Sigmoid colon (tissue), 7 donors: ENCODE data around the gene IFI44. TPM values are rescaled to one million over a fixed set of nuclear protein-coding genes. Genes with fewer than 3 reads are reported as not detected.

Source experiments
- DNase-seq: peaks from one replicate; pipeline ENCODE4 v3.0.0-alpha.2; 2019
- H3K27ac ChIP-seq, 4 donors: fragments of 200-600 bp; sonication (generic); one replicate each; pipeline ENCODE4 v1.5.1; 2016 to 2019; ENCODE audit warnings: mild to moderate bottlenecking in 1 of 4
- H3K27me3 ChIP-seq, 3 donors: fragments of 200-600 bp; sonication (generic); one replicate each; pipeline ENCODE4 v1.5.1; 2019; ENCODE audit warnings: mild to moderate bottlenecking in 1 of 3
- H3K36me3 ChIP-seq, 4 donors: fragments of 200-600 bp; sonication (generic); one replicate each; pipeline ENCODE4 v1.5.1; 2016 to 2019
- H3K4me1 ChIP-seq, 4 donors: fragments of 200-600 bp; sonication (generic); one replicate each; pipeline ENCODE4 v1.5.1; 2017 to 2019
- H3K4me3 ChIP-seq, 4 donors: fragments of 200-600 bp; sonication (generic); one replicate each; pipeline ENCODE4 v1.5.1; 2017 to 2019; ENCODE audit warnings: mild to moderate bottlenecking in 2 of 4, moderate library complexity in 1 of 4
- H3K9me3 ChIP-seq, 4 donors: fragments of 200-600 bp in 3 of 4; sonication (generic) in 3 of 4; one replicate each; pipeline versions ENCODE4 v1.5.1 to v1.6.1; 2013 to 2019
- CTCF ChIP-seq, 4 experiments: fragments of 450-650 bp in 3 of 4; fragments of 200-600 bp in 1 of 4; IDR thresholded peaks; one replicate each; pipeline ENCODE4 v1.5.1; 2016 to 2019; ENCODE audit warnings: antibody characterized with exemption in 4 of 4, mild to moderate bottlenecking in 3 of 4, moderate library complexity in 2 of 4
- EP300 ChIP-seq, 4 donors: sonication (generic); formaldehyde crosslinking; IDR thresholded peaks; one replicate each; pipeline ENCODE4 v1.6.1; 2017; ENCODE audit warnings: antibody characterized with exemption in 4 of 4
- POLR2A ChIP-seq, 2 donors: fragments of 450-650 bp; IDR thresholded peaks; one replicate each; pipeline ENCODE4 v1.6.1; 2016; ENCODE audit warnings: antibody characterized with exemption in 2 of 2, mild to moderate bottlenecking in 2 of 2, moderate library complexity in 2 of 2
- POLR2AphosphoS5 ChIP-seq, 4 donors: sonication (generic); formaldehyde crosslinking; IDR thresholded peaks; one replicate each; pipeline ENCODE4 v1.6.1; 2017; ENCODE audit warnings: antibody characterized with exemption in 4 of 4
- WGBS, 2 donors: extraction: QIAGEN DNeasy Blood & Tissue Kit; methylation state at CpG; one replicate each; pipeline ENCODE4 v1.1.7; 2013; 5-methylcytosine and 5-hydroxymethylcytosine counted together
- intact Hi-C: fragments of 100-400 bp; cut with DNase I; formaldehyde crosslinking; loops from one replicate; pipeline ENCODE4 v1.15.1; 2023
- polyA plus RNA-seq, 3 donors: library from polyadenylated mRNA; stranded (reverse); fragments of 200-250 nt; gene quantifications; one replicate each; pipeline ENCODE4 v1.2.3, GENCODE V29; 2013
- total RNA-seq, 4 donors: library from RNA; depleted of rRNA; stranded (reverse); fragments of >200 nt; gene quantifications; one replicate each; pipeline ENCODE4 v1.1.0, GENCODE V29; 2016
- donor health status: healthy with polysubstance abuse.
- donor health status: Bipolar disorder and iron deficiency.
- donor health status: healthy.

Gene IFI44
- total and polyA plus RNA-seq, 7 donors, result 3.9 to 29.5 (median 17.5) TPM

- no peak for DNase-seq
- Histone ChIP-seq H3K27me3 (no peaks in the 10 kb centered on the region), H3K9me3 (no peaks in the 10 kb centered on the region), H3K36me3 (no peaks in the 10 kb centered on the region), H3K4me3 (no peak overlapping the region), H3K4me1 (no peaks in the 10 kb centered on the region), H3K27ac (no peak overlapping the region)
- intact Hi-C loops, result no loop called here
- 91 to 92% methylated on average over 4 of the region's 4 CpGs for WGBS, 2 donors
- TF ChIP-seq CTCF (IDR thresholded peaks at IDR 0.05) (no peak), POLR2A (IDR thresholded peaks at IDR 0.05) (no peak), POLR2AphosphoS5 (IDR thresholded peaks at IDR 0.05) (no peak), EP300 (IDR thresholded peaks at IDR 0.05) (no peak)
Observed at GRCh38 chr1:78641558-78641957, 8.1 kb upstream of the IFI44 start.

DNA sequence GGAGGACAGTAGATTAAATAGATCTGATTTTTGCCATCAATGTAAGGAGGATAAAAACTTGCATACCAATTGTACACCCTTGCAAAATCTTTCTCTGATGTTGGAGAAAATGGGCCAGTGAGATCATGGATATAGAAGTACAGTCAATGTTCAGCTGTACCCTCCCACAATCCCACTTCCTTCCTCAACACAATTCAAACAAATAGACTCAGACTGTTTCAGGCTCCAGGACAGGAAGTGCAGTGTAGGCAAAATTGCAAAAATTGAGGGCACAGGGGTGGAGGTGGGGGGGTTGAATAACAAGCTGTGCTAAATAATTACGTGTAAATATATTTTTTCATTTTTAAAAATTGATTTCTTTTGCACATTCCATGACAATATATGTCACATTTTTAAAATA, 3.9 kb upstream of the IFI44 start:
- Histone ChIP-seq H3K36me3 (no peaks in the 10 kb centered on the region), H3K27me3 (no peaks in the 10 kb centered on the region), H3K4me3 (no peak overlapping the region), H3K9me3 (no peaks in the 10 kb centered on the region), H3K27ac (no peak overlapping the region), H3K4me1 (peaks cover 0 to 11% (median 2%) of the 10 kb centered on the region in 4 donors)
- TF ChIP-seq POLR2A (IDR thresholded peaks at IDR 0.05), result no peak
- TF ChIP-seq EP300 (IDR thresholded peaks at IDR 0.05), result no peak
- no peak for TF ChIP-seq POLR2AphosphoS5 (IDR thresholded peaks at IDR 0.05)
- no peak for TF ChIP-seq CTCF (IDR thresholded peaks at IDR 0.05)
- WGBS, 2 donors, result 34 to 82% methylated on average over 1 of the region's 1 CpG
- intact Hi-C loops, result no loop called here
- no peak for DNase-seq

GRCh38 chr1:78647238-78647637, 2.4 kb upstream of the IFI44 start:
- H3K27me3 ChIP-seq, result no peaks in the 10 kb centered on the region
- no peak overlapping the region for H3K4me3 ChIP-seq
- no peak for DNase-seq
- TF ChIP-seq POLR2A (IDR thresholded peaks at IDR 0.05), result no peak
- no peak for TF ChIP-seq POLR2AphosphoS5 (IDR thresholded peaks at IDR 0.05)
- no peak for TF ChIP-seq CTCF (IDR thresholded peaks at IDR 0.05)
- no peak for TF ChIP-seq EP300 (IDR thresholded peaks at IDR 0.05)
- intact Hi-C loops, result no loop called here
- 92 to 93% methylated on average over 1 of the region's 1 CpG for WGBS, 2 donors
- H3K4me1 ChIP-seq, result peaks cover 0 to 11% (median 2%) of the 10 kb centered on the region in 4 donors
- no peak overlapping the region for H3K27ac ChIP-seq
- H3K9me3 ChIP-seq, result no peaks in the 10 kb centered on the region
- H3K36me3 ChIP-seq, result no peaks in the 10 kb centered on the region

GRCh38 chr1:78650114-78650660, 556 bp downstream of the IFI44 start:
- H3K4me3 ChIP-seq, result peak overlapping the region; percentile 7 to 40 (median 33)
- intact Hi-C loops, result no loop called here
- no peaks in the 10 kb centered on the region for H3K27me3 ChIP-seq
- WGBS, 2 donors, result 54 to 82% methylated on average over 6 of the region's 6 CpGs
- no peak for DNase-seq
- TF ChIP-seq EP300 (IDR thresholded peaks at IDR 0.05) (no peak), CTCF (IDR thresholded peaks at IDR 0.05) (no peak), POLR2A (IDR thresholded peaks at IDR 0.05) (no peak), POLR2AphosphoS5 (IDR thresholded peaks at IDR 0.05) (no peak)
- peak overlapping the region; percentile 36 to 57 (median 50) for H3K27ac ChIP-seq
- H3K36me3 ChIP-seq, result peaks cover 0 to 4% (median 0%) of the 10 kb centered on the region in 4 donors
- H3K9me3 ChIP-seq, result no peaks in the 10 kb centered on the region
- H3K4me1 ChIP-seq, result peaks cover 0 to 11% (median 4%) of the 10 kb centered on the region in 4 donors

DNA sequence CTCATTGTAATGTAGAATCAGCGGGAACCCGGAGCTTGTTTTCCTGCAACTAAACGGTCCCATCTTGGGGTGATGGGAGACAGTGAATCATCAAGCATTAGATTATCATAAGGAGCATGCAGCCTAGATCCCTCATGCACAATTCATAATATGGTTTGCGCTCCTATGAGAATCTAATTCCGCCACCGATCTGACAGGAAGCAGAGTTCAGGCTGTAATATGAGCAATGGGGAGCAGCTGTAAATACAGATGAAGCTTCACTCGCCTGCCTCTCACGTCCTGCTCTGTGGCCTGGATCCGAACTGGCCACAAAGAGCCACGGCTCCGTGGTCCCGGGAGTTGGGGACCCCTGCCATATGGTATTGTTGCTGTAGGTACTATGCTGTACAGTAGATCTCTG, 1.6 kb downstream of the IFI44 start:
- H3K27me3 ChIP-seq, result no peaks in the 10 kb centered on the region
- intact Hi-C loops, result no loop called here
- H3K9me3 ChIP-seq, result no peaks in the 10 kb centered on the region
- H3K4me1 ChIP-seq, result peaks cover 0 to 11% (median 4%) of the 10 kb centered on the region in 4 donors
- H3K27ac ChIP-seq, result peak overlapping the region in 1 of 4 donors; percentile 2
- H3K4me3 ChIP-seq, result peak overlapping the region in 3 of 4 donors; percentile 28 to 40 (median 38)
- WGBS, 2 donors, result 42 to 82% methylated on average over 12 of the region's 12 CpGs
- no peak for DNase-seq
- TF ChIP-seq POLR2AphosphoS5 (IDR thresholded peaks at IDR 0.05) (peak in 1 of 4 donors; percentile 15), CTCF (IDR thresholded peaks at IDR 0.05) (no peak), POLR2A (IDR thresholded peaks at IDR 0.05) (no peak), EP300 (IDR thresholded peaks at IDR 0.05) (no peak)
- peaks cover 0 to 4% (median 0%) of the 10 kb centered on the region in 4 donors for H3K36me3 ChIP-seq
